GM10266 (cell line): ENCODE results near the gene RAVER1.
A peak's percentile ranks its signal among the peaks of the same experiment; 100 is the strongest.

ENCODE experiments used
- DNase-seq: peaks from one replicate; pipeline ENCODE4 v3.0.0; 2012; ENCODE audit errors: extremely low spot score
- TF ChIP-seq, protein P1 (sequence below): IDR thresholded peaks from 2 replicates; pipeline ENCODE4 v1.5.1; 2012; ENCODE audit warnings: mild to moderate bottlenecking, low read depth; ENCODE audit not compliant: control insufficient read depth, insufficient read depth; ENCODE audit errors: missing control alignments

The RAVER1 gene

DNA sequence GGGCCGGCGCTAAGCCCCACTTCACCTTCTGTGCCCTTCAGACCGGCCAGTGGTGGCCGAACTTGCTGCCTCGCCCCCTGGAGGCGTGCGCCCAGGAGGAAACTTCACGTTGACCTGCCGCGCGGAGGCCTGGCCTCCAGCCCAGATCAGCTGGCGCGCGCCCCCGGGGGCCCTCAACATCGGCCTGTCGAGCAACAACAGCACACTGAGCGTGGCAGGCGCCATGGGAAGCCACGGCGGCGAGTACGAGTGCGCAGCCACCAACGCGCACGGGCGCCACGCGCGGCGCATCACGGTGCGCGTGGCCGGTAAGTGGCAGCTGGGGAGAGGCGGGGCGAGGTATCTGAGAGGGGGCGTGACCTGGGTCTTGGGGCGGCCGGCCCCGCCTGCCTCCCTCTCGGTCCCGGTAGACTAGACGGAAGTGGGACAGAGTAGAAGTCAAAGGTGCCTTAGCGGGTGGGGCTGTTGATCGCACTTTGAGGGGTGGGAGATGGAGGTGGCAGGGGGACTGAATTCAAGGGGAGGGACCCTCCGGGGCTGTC, 38.0 kb downstream of the RAVER1 start:
- peak; percentile 91 for DNase-seq
- TF ChIP-seq, protein P1, sequence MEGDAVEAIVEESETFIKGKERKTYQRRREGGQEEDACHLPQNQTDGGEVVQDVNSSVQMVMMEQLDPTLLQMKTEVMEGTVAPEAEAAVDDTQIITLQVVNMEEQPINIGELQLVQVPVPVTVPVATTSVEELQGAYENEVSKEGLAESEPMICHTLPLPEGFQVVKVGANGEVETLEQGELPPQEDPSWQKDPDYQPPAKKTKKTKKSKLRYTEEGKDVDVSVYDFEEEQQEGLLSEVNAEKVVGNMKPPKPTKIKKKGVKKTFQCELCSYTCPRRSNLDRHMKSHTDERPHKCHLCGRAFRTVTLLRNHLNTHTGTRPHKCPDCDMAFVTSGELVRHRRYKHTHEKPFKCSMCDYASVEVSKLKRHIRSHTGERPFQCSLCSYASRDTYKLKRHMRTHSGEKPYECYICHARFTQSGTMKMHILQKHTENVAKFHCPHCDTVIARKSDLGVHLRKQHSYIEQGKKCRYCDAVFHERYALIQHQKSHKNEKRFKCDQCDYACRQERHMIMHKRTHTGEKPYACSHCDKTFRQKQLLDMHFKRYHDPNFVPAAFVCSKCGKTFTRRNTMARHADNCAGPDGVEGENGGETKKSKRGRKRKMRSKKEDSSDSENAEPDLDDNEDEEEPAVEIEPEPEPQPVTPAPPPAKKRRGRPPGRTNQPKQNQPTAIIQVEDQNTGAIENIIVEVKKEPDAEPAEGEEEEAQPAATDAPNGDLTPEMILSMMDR = peak; percentile 25

DNA sequence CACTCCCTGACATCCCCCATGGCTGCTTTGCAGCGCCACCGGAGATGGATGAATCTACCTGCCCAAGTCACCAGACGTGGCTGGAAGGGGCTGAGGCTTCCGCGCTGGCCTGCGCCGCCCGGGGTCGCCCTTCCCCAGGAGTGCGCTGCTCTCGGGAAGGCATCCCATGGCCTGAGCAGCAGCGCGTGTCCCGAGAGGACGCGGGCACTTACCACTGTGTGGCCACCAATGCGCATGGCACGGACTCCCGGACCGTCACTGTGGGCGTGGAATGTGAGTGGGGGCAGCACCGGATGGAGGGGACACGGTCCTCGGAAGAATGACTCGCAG, 39.0 kb downstream of the RAVER1 start:
- DNase-seq = no peak
- TF ChIP-seq, protein P1 = no peak

DNA sequence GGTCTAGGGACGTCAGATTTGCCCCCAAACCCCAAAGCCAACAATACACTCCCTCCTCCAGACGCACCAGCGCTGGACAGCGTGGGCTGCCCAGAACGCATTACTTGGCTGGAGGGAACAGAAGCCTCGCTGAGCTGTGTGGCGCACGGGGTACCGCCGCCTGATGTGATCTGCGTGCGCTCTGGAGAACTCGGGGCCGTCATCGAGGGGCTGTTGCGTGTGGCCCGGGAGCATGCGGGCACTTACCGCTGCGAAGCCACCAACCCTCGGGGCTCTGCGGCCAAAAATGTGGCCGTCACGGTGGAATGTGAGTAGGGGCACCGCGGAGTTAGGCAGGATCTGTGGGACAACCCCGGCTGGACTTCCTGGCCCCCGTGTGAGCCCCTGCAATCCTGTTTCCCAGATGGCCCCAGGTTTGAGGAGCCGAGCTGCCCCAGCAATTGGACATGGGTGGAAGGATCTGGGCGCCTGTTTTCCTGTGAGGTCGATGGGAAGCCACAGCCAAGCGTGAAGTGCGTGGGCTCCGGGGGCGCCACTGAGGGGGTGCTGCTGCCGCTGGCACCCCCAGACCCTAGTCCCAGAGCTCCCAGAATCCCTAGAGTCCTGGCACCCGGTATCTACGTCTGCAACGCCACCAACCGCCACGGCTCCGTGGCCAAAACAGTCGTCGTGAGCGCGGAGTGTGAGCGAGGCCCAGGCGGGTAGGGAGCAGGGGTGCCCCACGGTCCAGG, 39.5 kb downstream of the RAVER1 start:
- TF ChIP-seq, protein P1 = no peak

DNA sequence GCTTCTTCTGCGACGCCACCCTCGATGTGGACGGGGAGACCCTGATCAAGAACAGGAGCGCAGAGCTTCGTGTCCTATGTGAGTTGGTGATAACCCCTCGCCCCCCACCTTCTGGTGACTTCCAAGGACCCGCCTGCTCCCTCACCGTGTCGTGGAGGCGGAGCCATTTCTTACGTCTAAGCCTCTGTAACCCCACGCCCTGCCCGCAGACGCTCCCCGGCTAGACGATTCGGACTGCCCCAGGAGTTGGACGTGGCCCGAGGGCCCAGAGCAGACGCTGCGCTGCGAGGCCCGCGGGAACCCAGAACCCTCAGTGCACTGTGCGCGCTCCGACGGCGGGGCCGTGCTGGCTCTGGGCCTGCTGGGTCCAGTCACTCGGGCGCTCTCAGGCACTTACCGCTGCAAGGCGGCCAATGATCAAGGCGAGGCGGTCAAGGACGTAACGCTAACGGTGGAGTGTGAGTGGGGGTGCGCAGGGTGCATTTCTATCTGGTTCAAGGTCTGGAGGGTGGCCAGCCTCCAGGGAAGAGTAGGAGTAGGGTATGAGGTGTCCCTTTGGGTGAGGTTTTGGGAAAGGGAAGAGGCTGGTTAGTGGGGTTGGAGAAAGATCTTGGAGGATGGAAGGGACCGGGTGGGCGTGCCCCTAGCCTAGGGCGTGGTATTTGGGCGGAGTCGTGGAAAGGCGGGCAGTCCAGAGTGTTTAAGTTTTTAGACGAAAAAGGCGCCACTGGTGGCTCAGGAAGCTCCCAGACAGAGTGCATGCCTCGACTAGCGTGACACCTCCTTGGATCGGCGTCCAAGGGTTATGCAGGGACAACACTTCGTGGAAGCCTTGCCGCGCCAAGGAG, 40.3 kb downstream of the RAVER1 start:
- TF ChIP-seq, protein P1 = no peak
- no peak for DNase-seq

More for the DNA sequence above, 39.5 kb downstream of the RAVER1 start:
- DNase-seq = no peak

DNA sequence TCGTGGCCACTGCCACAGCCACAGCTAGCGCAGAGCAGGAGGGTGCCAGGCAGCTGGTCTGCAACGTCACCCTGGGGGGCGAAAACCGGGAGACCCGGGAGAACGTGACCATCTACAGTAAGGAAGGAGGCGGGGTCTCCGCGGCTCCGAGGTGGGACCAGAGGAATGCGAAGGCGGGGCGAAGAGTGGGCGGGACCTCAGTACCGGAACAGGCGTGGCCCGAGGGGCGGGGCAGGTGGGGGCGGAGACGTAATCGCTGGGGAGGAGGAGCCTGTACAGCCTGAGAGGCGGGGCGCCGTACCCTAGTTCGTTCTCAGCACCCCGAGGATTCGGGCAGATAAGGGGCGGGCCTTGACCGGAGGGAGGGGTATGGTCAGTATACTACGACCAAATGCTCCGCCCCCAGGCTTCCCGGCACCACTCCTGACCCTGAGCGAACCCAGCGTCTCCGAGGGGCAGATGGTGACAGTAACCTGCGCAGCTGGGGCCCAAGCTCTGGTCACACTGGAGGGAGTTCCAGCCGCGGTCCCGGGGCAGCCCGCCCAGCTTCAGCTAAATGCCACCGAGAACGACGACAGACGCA, 41.0 kb downstream of the RAVER1 start:
- peak; percentile 95 for DNase-seq
- TF ChIP-seq, protein P1 = no peak

DNA sequence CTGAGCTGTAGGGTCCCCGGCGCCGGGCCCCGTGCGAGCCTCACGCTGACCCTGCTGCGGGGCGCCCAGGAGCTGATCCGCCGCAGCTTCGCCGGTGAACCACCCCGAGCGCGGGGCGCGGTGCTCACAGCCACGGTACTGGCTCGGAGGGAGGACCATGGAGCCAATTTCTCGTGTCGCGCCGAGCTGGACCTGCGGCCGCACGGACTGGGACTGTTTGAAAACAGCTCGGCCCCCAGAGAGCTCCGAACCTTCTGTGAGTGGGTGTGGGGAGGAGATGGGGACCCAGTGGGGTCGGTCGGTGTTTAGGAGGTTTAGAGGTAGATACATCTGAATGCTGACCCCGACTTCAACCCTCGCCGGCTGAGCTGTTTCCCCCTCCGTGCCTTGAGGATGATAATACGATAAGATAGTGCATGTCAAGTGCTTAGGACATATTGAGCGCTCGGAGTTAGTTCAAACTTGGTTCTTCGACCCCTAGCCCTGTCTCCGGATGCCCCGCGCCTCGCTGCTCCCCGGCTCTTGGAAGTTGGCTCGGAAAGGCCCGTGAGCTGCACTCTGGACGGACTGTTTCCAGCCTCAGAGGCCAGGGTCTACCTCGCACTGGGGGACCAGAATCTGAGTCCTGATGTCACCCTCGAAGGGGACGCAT, 41.6 kb downstream of the RAVER1 start:
- TF ChIP-seq, protein P1 = no peak
- no peak for DNase-seq
